ENCODE results near the gene ELK3. TPM values are rescaled to one million over a fixed set of nuclear protein-coding genes. Genes with fewer than 3 reads are reported as not detected.

Gene ELK3
- total and polyA plus RNA-seq, 2 of the 13 experiments (the other 11 are each of a cell fraction or from before 2014, with no cell fraction given), result 2.9 to 3.2 TPM

DNA sequence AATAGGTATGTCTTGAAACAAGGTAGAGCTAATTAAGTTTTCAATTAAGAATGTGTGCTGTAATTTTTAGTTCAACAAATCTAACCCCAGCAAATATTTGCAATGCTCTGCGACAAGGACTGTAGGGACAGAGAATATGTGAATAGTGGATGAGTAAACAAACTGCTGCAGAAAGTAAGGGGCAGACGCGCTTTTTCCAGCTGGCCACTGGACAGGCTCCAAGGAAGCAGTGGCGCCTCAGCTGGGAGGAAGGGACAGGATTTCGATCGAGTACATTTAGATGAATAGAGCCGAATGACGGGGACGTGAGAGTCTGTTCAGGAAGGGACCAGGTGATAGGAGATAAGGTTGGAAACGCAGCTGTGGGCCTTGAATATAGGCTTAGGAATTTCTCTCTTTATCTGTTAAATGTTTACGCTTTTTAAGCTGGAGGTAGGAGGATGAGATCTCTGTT, 69.3 kb downstream of the ELK3 start (continued):
- TF ChIP-seq, protein P1, sequence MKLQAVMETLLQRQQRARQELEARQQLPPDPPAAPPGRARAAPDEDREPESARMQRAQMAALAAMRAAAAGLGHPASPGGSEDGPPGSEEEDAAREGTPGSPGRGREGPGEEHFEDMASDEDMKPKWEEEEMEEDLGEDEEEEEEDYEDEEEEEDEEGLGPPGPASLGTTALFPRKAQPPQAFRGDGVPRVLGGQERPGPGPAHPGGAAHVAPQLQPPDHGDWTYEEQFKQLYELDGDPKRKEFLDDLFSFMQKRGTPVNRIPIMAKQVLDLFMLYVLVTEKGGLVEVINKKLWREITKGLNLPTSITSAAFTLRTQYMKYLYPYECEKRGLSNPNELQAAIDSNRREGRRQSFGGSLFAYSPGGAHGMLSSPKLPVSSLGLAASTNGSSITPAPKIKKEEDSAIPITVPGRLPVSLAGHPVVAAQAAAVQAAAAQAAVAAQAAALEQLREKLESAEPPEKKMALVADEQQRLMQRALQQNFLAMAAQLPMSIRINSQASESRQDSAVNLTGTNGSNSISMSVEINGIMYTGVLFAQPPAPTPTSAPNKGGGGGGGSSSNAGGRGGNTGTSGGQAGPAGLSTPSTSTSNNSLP (IDR thresholded peaks at IDR 0.05; ENCODE audit: low read depth, low read length), result peak; percentile 66; the same call in 1 of the 2 replicates
- TF ChIP-seq ZNF614 (CRISPR knock-in tag; IDR thresholded peaks at IDR 0.05; ENCODE audit: borderline replicate concordance) (peak; percentile 71; the same call in 1 of the 2 replicates), YEATS2 (CRISPR knock-in tag; IDR thresholded peaks at IDR 0.05; ENCODE audit: borderline replicate concordance) (no peak), ZNF543 (CRISPR knock-in tag; IDR thresholded peaks at IDR 0.05) (0 out of 2 replicates have a peak, but pooled peaks have one; percentile 31), ZBTB40 (IDR thresholded peaks at IDR 0.05) (no peak), ZBTB40 (CRISPR knock-in tag; IDR thresholded peaks at IDR 0.05) (no peak), NFKBIZ (CRISPR knock-in tag; IDR thresholded peaks at IDR 0.05) (no peak), ZBTB20 (CRISPR knock-in tag; IDR thresholded peaks at IDR 0.05; ENCODE audit: borderline replicate concordance, low read depth) (peak; percentile 61; the same call in 1 of the 2 replicates), MEIS1 (CRISPR knock-in tag; IDR thresholded peaks at IDR 0.05; ENCODE audit: borderline replicate concordance) (0 out of 2 replicates have a peak, but pooled peaks have one; percentile 28), ZXDC (CRISPR knock-in tag; IDR thresholded peaks at IDR 0.05) (no peak), ZNF264 (CRISPR knock-in tag; IDR thresholded peaks at IDR 0.05) (peak; percentile 73)
- TF ChIP-seq, protein P2, sequence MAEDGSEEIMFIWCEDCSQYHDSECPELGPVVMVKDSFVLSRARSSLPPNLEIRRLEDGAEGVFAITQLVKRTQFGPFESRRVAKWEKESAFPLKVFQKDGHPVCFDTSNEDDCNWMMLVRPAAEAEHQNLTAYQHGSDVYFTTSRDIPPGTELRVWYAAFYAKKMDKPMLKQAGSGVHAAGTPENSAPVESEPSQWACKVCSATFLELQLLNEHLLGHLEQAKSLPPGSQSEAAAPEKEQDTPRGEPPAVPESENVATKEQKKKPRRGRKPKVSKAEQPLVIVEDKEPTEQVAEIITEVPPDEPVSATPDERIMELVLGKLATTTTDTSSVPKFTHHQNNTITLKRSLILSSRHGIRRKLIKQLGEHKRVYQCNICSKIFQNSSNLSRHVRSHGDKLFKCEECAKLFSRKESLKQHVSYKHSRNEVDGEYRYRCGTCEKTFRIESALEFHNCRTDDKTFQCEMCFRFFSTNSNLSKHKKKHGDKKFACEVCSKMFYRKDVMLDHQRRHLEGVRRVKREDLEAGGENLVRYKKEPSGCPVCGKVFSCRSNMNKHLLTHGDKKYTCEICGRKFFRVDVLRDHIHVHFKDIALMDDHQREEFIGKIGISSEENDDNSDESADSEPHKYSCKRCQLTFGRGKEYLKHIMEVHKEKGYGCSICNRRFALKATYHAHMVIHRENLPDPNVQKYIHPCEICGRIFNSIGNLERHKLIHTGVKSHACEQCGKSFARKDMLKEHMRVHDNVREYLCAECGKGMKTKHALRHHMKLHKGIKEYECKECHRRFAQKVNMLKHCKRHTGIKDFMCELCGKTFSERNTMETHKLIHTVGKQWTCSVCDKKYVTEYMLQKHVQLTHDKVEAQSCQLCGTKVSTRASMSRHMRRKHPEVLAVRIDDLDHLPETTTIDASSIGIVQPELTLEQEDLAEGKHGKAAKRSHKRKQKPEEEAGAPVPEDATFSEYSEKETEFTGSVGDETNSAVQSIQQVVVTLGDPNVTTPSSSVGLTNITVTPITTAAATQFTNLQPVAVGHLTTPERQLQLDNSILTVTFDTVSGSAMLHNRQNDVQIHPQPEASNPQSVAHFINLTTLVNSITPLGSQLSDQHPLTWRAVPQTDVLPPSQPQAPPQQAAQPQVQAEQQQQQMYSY (CRISPR knock-in tag; IDR thresholded peaks at IDR 0.05), result peak; percentile 50; the same call in 1 of the 2 replicates

All from HepG2 (cell line).